Measurements from ENCODE around the gene VPS11.

VPS11 gene

GRCh38 chr11:119087747-119088241 lies 20.2 kb downstream of the VPS11 start:
- Histone ChIP-seq H4K20me1 (ENCODE audit: insufficient read depth, low read length, poor library complexity, severe bottlenecking) (peaks cover 17% of the 10 kb centered on the region), H3K4me3 (ENCODE audit: low read length, poor library complexity, severe bottlenecking) (peak overlapping the region; percentile 44), H3K36me3 (ENCODE audit: insufficient read depth, low read length) (peaks cover 9% of the 10 kb centered on the region; the same call in 1 of the 2 replicates), H3K4me2 (ENCODE audit: low read depth, low read length, poor library complexity, severe bottlenecking) (peak overlapping the region; percentile 82), H3K9ac (ENCODE audit: low read depth, low read length, poor library complexity, severe bottlenecking) (peak overlapping the region; percentile 61), H3K9me2 (replicated peaks; ENCODE audit: low read depth, low read length) (no peaks in the 10 kb centered on the region), H3K27me3 (ENCODE audit: insufficient read depth, low read length, poor library complexity, severe bottlenecking) (no peaks in the 10 kb centered on the region), H3F3A (ENCODE audit: low read depth) (peaks cover 26% of the 10 kb centered on the region), H3K4me1 (ENCODE audit: insufficient read depth, low read length, poor library complexity, severe bottlenecking) (peaks cover 77% of the 10 kb centered on the region), H2AFZ (ENCODE audit: low read length) (no peak overlapping the region), H3K9me3 (ENCODE audit: insufficient read depth, low read depth, low read length) (no peaks in the 10 kb centered on the region), H3K79me2 (ENCODE audit: insufficient read depth, low read length) (peaks cover 62% of the 10 kb centered on the region)
- TF ChIP-seq EZH2phosphoT487 (IDR thresholded peaks at IDR 0.05; ENCODE audit: borderline replicate concordance), result no peak

- Histone ChIP-seq H3K9me2 (replicated peaks; ENCODE audit: low read depth, low read length) (no peaks in the 10 kb centered on the region), H3K9me3 (ENCODE audit: insufficient read depth, low read depth, low read length) (no peaks in the 10 kb centered on the region), H3K27me3 (ENCODE audit: insufficient read depth, low read length, poor library complexity, severe bottlenecking) (peaks cover 1% of the 10 kb centered on the region), H4K20me1 (ENCODE audit: insufficient read depth, low read length, poor library complexity, severe bottlenecking) (peaks cover 23% of the 10 kb centered on the region), H3F3A (ENCODE audit: low read depth) (peaks cover 26% of the 10 kb centered on the region), H3K4me2 (ENCODE audit: low read depth, low read length, poor library complexity, severe bottlenecking) (peak overlapping the region; percentile 82), H3K79me2 (ENCODE audit: insufficient read depth, low read length) (peaks cover 68% of the 10 kb centered on the region), H3K4me1 (ENCODE audit: insufficient read depth, low read length, poor library complexity, severe bottlenecking) (peaks cover 80% of the 10 kb centered on the region), H2AFZ (ENCODE audit: low read length) (no peak overlapping the region), H3K9ac (ENCODE audit: low read depth, low read length, poor library complexity, severe bottlenecking) (peak overlapping the region; percentile 61), H3K36me3 (ENCODE audit: insufficient read depth, low read length) (peaks cover 16% of the 10 kb centered on the region), H3K4me3 (ENCODE audit: low read length, poor library complexity, severe bottlenecking) (peak overlapping the region; percentile 44)
- TF ChIP-seq EZH2phosphoT487 (IDR thresholded peaks at IDR 0.05; ENCODE audit: borderline replicate concordance) (no peak), CTCF (conservative IDR thresholded peaks at IDR 0.05; ENCODE audit: low read length) (no peak)
These were observed 20.8 kb downstream of the VPS11 start for GRCh38 chr11:119088406-119088805.

- no peak overlapping the region for H2AFZ ChIP-seq (ENCODE audit: low read length)
- peak overlapping the region; percentile 44 for H3K4me3 ChIP-seq (ENCODE audit: low read length, poor library complexity, severe bottlenecking)
- H3K4me2 ChIP-seq (ENCODE audit: low read depth, low read length, poor library complexity, severe bottlenecking), result peak overlapping the region; percentile 82
- TF ChIP-seq EZH2phosphoT487 (IDR thresholded peaks at IDR 0.05; ENCODE audit: borderline replicate concordance) (no peak), CTCF (conservative IDR thresholded peaks at IDR 0.05; ENCODE audit: low read length) (no peak)
- H3K9ac ChIP-seq (ENCODE audit: low read depth, low read length, poor library complexity, severe bottlenecking), result peak overlapping the region; percentile 61
- peaks cover 77% of the 10 kb centered on the region for H3K4me1 ChIP-seq (ENCODE audit: insufficient read depth, low read length, poor library complexity, severe bottlenecking)
- peaks cover 22% of the 10 kb centered on the region for H3K36me3 ChIP-seq (ENCODE audit: insufficient read depth, low read length)
- peaks cover 10% of the 10 kb centered on the region for H3K27me3 ChIP-seq (ENCODE audit: insufficient read depth, low read length, poor library complexity, severe bottlenecking)
- H4K20me1 ChIP-seq (ENCODE audit: insufficient read depth, low read length, poor library complexity, severe bottlenecking), result peaks cover 32% of the 10 kb centered on the region
- peaks cover 77% of the 10 kb centered on the region for H3K79me2 ChIP-seq (ENCODE audit: insufficient read depth, low read length)
- no peaks in the 10 kb centered on the region for H3K9me2 ChIP-seq (replicated peaks; ENCODE audit: low read depth, low read length)
- H3K9me3 ChIP-seq (ENCODE audit: insufficient read depth, low read depth, low read length), result no peaks in the 10 kb centered on the region
- H3F3A ChIP-seq (ENCODE audit: low read depth), result peaks cover 26% of the 10 kb centered on the region
These were observed 21.7 kb downstream of the VPS11 start for GRCh38 chr11:119089319-119089718.

GRCh38 chr11:119091178-119091577 lies 23.6 kb downstream of the VPS11 start:
- Histone ChIP-seq H3K9ac (ENCODE audit: low read depth, low read length, poor library complexity, severe bottlenecking) (peak overlapping the region; percentile 100), H3K9me2 (replicated peaks; ENCODE audit: low read depth, low read length) (no peaks in the 10 kb centered on the region), H3K9me3 (ENCODE audit: insufficient read depth, low read depth, low read length) (no peaks in the 10 kb centered on the region), H3K36me3 (ENCODE audit: insufficient read depth, low read length) (peaks cover 22% of the 10 kb centered on the region), H3K27me3 (ENCODE audit: insufficient read depth, low read length, poor library complexity, severe bottlenecking) (peaks cover 15% of the 10 kb centered on the region), H3K79me2 (ENCODE audit: insufficient read depth, low read length) (peaks cover 81% of the 10 kb centered on the region), H3K4me3 (ENCODE audit: low read length, poor library complexity, severe bottlenecking) (peak overlapping the region; percentile 82), H3K4me2 (ENCODE audit: low read depth, low read length, poor library complexity, severe bottlenecking) (peak overlapping the region; percentile 95), H3K4me1 (ENCODE audit: insufficient read depth, low read length, poor library complexity, severe bottlenecking) (peaks cover 64% of the 10 kb centered on the region), H2AFZ (ENCODE audit: low read length) (no peak overlapping the region), H3F3A (ENCODE audit: low read depth) (peaks cover 26% of the 10 kb centered on the region), H4K20me1 (ENCODE audit: insufficient read depth, low read length, poor library complexity, severe bottlenecking) (peaks cover 35% of the 10 kb centered on the region)
- TF ChIP-seq EZH2phosphoT487 (IDR thresholded peaks at IDR 0.05; ENCODE audit: borderline replicate concordance), result no peak
